HL-60 (cell line): ENCODE measurements around the gene ARHGAP26.

ENCODE experiments used
- POLR2AphosphoS5 ChIP-seq: IDR thresholded peaks from 2 replicates; pipeline ENCODE4 v1.6.1; 2012; ENCODE audit warnings: low read depth
- TF ChIP-seq, protein P1 (sequence below): IDR thresholded peaks from one replicate; pipeline ENCODE4 v1.5.1; 2011; ENCODE audit warnings: low read length, control low read depth, inconsistent platforms; ENCODE audit not compliant: insufficient read depth

DNA sequence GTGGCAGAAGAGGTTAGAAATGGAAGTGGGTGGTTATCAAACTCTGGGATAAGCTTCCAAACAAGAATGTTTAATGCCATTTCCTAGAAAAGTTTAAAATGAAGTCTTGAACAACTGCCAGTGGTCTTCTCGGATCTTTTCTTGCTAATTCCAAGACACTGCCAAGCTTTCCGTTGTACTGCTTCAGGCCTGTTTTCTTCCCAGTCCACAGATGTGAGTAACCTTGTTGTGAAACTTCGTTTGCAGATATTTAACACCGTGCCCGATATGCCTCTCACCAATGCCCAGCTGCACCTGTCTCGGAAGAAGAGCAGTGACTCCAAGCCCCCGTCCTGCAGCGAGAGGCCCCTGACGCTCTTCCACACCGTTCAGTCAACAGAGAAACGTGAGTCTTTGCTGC, 363.5 kb downstream of the ARHGAP26 start:
- TF ChIP-seq, protein P1, sequence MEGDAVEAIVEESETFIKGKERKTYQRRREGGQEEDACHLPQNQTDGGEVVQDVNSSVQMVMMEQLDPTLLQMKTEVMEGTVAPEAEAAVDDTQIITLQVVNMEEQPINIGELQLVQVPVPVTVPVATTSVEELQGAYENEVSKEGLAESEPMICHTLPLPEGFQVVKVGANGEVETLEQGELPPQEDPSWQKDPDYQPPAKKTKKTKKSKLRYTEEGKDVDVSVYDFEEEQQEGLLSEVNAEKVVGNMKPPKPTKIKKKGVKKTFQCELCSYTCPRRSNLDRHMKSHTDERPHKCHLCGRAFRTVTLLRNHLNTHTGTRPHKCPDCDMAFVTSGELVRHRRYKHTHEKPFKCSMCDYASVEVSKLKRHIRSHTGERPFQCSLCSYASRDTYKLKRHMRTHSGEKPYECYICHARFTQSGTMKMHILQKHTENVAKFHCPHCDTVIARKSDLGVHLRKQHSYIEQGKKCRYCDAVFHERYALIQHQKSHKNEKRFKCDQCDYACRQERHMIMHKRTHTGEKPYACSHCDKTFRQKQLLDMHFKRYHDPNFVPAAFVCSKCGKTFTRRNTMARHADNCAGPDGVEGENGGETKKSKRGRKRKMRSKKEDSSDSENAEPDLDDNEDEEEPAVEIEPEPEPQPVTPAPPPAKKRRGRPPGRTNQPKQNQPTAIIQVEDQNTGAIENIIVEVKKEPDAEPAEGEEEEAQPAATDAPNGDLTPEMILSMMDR, result no peak
- no peak for TF ChIP-seq POLR2AphosphoS5
